HEK293 (cell line): Measurements from ENCODE around the gene GNAI1.

Experiments
- OVOL3 ChIP-seq: fragments of 450-650 bp; formaldehyde crosslinking; IDR thresholded peaks from 2 replicates; pipeline ENCODE4 v1.5.1; 2016; ENCODE audit warnings: missing biosample characterization, missing genetic modification characterization
- ZBTB17 ChIP-seq: fragments of 450-650 bp; formaldehyde crosslinking; IDR thresholded peaks from 2 replicates; pipeline ENCODE4 v1.5.1; 2016; ENCODE audit warnings: missing biosample characterization, missing genetic modification characterization
- ZBTB20 ChIP-seq: fragments of 450-650 bp; formaldehyde crosslinking; IDR thresholded peaks from 2 replicates; pipeline ENCODE4 v1.5.1; 2016; ENCODE audit warnings: missing biosample characterization, missing genetic modification characterization
- ZNF266 ChIP-seq: fragments of 450-650 bp; formaldehyde crosslinking; IDR thresholded peaks from 2 replicates; pipeline ENCODE4 v1.5.1; 2016; ENCODE audit warnings: missing biosample characterization, missing genetic modification characterization, low read depth
- TF ChIP-seq, protein P1 (sequence below): fragments of 450-650 bp; formaldehyde crosslinking; IDR thresholded peaks from 2 replicates; pipeline ENCODE4 v1.5.1; 2016; ENCODE audit warnings: missing biosample characterization, missing genetic modification characterization
- TF ChIP-seq, protein P2 (sequence below): fragments of 450-650 bp; formaldehyde crosslinking; IDR thresholded peaks from 2 replicates; pipeline ENCODE4 v1.5.1; 2016; ENCODE audit warnings: missing biosample characterization, missing genetic modification characterization
- TF ChIP-seq, protein P3 (sequence below): fragments of 450-650 bp; formaldehyde crosslinking; IDR thresholded peaks from 2 replicates; pipeline ENCODE4 v1.5.1; 2016; ENCODE audit warnings: missing biosample characterization, missing genetic modification characterization

- TF ChIP-seq, protein P1, sequence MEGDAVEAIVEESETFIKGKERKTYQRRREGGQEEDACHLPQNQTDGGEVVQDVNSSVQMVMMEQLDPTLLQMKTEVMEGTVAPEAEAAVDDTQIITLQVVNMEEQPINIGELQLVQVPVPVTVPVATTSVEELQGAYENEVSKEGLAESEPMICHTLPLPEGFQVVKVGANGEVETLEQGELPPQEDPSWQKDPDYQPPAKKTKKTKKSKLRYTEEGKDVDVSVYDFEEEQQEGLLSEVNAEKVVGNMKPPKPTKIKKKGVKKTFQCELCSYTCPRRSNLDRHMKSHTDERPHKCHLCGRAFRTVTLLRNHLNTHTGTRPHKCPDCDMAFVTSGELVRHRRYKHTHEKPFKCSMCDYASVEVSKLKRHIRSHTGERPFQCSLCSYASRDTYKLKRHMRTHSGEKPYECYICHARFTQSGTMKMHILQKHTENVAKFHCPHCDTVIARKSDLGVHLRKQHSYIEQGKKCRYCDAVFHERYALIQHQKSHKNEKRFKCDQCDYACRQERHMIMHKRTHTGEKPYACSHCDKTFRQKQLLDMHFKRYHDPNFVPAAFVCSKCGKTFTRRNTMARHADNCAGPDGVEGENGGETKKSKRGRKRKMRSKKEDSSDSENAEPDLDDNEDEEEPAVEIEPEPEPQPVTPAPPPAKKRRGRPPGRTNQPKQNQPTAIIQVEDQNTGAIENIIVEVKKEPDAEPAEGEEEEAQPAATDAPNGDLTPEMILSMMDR (tag by site-specific recombination) = no peak
- TF ChIP-seq, protein P2, sequence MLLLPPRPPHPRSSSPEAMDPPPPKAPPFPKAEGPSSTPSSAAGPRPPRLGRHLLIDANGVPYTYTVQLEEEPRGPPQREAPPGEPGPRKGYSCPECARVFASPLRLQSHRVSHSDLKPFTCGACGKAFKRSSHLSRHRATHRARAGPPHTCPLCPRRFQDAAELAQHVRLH (tag by site-specific recombination) = no peak
- TF ChIP-seq ZBTB20 (tag by site-specific recombination) = no peak
- TF ChIP-seq ZNF266 = no peak
- TF ChIP-seq ZBTB17 (tag by site-specific recombination) = no peak
- no peak for TF ChIP-seq OVOL3
- TF ChIP-seq, protein P3, sequence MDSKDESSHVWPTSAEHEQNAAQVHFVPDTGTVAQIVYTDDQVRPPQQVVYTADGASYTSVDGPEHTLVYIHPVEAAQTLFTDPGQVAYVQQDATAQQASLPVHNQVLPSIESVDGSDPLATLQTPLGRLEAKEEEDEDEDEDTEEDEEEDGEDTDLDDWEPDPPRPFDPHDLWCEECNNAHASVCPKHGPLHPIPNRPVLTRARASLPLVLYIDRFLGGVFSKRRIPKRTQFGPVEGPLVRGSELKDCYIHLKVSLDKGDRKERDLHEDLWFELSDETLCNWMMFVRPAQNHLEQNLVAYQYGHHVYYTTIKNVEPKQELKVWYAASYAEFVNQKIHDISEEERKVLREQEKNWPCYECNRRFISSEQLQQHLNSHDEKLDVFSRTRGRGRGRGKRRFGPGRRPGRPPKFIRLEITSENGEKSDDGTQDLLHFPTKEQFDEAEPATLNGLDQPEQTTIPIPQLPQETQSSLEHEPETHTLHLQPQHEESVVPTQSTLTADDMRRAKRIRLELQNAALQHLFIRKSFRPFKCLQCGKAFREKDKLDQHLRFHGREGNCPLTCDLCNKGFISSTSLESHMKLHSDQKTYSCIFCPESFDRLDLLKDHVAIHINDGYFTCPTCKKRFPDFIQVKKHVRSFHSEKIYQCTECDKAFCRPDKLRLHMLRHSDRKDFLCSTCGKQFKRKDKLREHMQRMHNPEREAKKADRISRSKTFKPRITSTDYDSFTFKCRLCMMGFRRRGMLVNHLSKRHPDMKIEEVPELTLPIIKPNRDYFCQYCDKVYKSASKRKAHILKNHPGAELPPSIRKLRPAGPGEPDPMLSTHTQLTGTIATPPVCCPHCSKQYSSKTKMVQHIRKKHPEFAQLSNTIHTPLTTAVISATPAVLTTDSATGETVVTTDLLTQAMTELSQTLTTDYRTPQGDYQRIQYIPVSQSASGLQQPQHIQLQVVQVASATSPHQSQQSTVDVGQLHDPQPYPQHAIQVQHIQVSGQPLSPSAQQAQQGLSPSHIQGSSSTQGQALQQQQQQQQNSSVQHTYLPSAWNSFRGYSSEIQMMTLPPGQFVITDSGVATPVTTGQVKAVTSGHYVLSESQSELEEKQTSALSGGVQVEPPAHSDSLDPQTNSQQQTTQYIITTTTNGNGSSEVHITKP (tag by site-specific recombination) = no peak
Observed at GRCh38 chr7:80249619-80250295, 115.1 kb downstream of the GNAI1 start.
